ENCODE data around the gene MKNK1.
A peak's percentile ranks its signal among the peaks of the same experiment; 100 is the strongest.

MKNK1 gene

GRCh38 chr1:46512792-46513190 is 91.3 kb downstream of the MKNK1 start:
- Mint-ChIP-seq H3K9me3 (no peaks in the 10 kb centered on the region), H3K27me3 (peaks cover 12% of the 10 kb centered on the region), H3K27ac (no peak overlapping the region), H3K4me1 (no peaks in the 10 kb centered on the region), H3K4me3 (no peak overlapping the region), H3K36me3 (ENCODE audit: low read depth) (no peaks in the 10 kb centered on the region)
- no peak for ATAC-seq
- DNase-seq = no peak

DNA sequence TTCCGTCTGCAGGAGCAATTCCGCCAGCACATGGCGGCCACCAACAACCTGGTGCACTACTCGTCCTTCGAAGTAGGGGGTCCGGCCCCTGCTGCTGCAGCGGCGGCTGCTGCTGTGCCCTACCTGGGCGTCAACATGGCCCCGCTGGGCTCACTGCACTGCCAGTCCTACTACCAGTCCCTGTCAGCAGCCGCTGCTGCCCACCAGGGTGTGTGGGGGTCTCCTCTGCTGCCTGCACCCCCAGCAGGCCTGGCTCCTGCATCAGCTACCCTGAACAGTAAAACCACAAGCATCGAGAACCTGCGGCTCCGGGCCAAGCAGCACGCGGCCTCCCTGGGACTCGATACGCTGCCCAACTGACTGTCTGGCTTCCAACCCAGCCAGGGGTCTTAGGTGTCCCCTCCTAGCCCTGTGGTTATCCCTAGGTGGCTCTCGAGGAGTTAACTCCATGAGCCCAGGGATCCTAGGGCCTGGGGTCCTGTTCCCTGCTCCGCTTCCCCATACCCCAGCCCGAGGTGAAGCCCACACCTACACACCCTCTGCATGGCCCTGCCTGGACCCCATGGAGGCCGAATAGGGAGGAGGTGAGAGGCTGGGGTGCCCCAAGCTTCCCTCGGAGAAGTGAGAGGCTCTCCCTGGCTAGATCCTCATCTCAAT is 91.8 kb downstream of the MKNK1 start:
- Mint-ChIP-seq H3K27ac (no peak overlapping the region), H3K27me3 (peaks cover 9% of the 10 kb centered on the region), H3K36me3 (ENCODE audit: low read depth) (no peaks in the 10 kb centered on the region), H3K4me3 (no peak overlapping the region), H3K4me1 (no peaks in the 10 kb centered on the region), H3K9me3 (no peaks in the 10 kb centered on the region)
- no peak for ATAC-seq
- DNase-seq = no peak

- DNase-seq (no peak), ATAC-seq (no peak)
- Mint-ChIP-seq H3K27me3 (peaks cover 6% of the 10 kb centered on the region), H3K4me3 (no peak overlapping the region), H3K4me1 (no peaks in the 10 kb centered on the region), H3K27ac (no peak overlapping the region), H3K9me3 (no peaks in the 10 kb centered on the region), H3K36me3 (ENCODE audit: low read depth) (no peaks in the 10 kb centered on the region)
Observed at GRCh38 chr1:46510998-46511365, 93.1 kb downstream of the MKNK1 start.

- ATAC-seq (no peak), DNase-seq (no peak)
- Mint-ChIP-seq H3K9me3 (no peaks in the 10 kb centered on the region), H3K27me3 (peaks cover 6% of the 10 kb centered on the region), H3K4me1 (no peaks in the 10 kb centered on the region), H3K36me3 (ENCODE audit: low read depth) (no peaks in the 10 kb centered on the region), H3K27ac (no peak overlapping the region), H3K4me3 (no peak overlapping the region)
Observed at GRCh38 chr1:46510341-46510997, 93.6 kb downstream of the MKNK1 start.

- Mint-ChIP-seq H3K4me3 (no peak overlapping the region), H3K27me3 (peaks cover 8% of the 10 kb centered on the region), H3K36me3 (ENCODE audit: low read depth) (no peaks in the 10 kb centered on the region), H3K4me1 (no peaks in the 10 kb centered on the region), H3K9me3 (no peaks in the 10 kb centered on the region), H3K27ac (no peak overlapping the region)
- peak; percentile 72 for ATAC-seq
- DNase-seq = no peak
Observed at GRCh38 chr1:46508757-46509156, 95.3 kb downstream of the MKNK1 start.

Measured in activated naive CD8-positive, alpha-beta T cell treated with anti-CD3 and anti-CD28 coated beads, Interleukin-2, amount 50 U/mL, for 24 hours (primary cell).